M059J (cell line): Measurements from ENCODE around the gene SAMD4A. TPM values are rescaled to one million over a fixed set of nuclear protein-coding genes. Genes with fewer than 3 reads are reported as not detected.
"Not testable (repeated sequence)": the region's sequence is repeated elsewhere in the genome, so short reads cannot be mapped to it uniquely, and the experiment has no call there.

Source experiments
- DNase-seq: peaks from one replicate; pipeline ENCODE4 v3.0.0-alpha.2; 2012; ENCODE audit warnings: low read depth
- total RNA-seq: library from RNA; depleted of rRNA; stranded (reverse); fragments of >200 nt; shearing (Covaris generic); gene quantifications from 2 replicates; pipeline ENCODE4 v1.2.3, GENCODE V29; 2014

Gene SAMD4A
- total RNA-seq, 1 experiment from 2014 or later: 7.7 TPM

GRCh38 chr14:54801482-54801881, 234.6 kb downstream of the SAMD4A start:
- DNase-seq: not testable (repeated sequence)

DNA sequence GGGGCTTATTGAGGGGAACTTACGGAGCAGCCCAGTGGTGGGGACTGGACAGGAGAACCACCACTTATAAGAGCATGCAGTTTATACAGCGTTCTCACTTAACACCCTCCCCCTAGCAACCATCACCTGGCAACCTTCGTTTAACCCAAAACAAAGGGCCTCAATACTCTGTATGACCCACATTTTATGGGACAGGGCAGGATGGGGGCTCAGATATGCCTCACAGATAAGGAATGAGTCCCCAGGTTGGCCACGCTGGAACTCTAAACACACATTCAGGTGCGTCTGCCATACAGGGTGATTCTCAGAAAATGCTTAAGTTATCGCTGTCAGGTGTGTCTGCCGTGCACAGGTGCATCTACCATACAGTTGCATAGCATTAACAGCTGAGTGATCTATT, 236.5 kb downstream of the SAMD4A start:
- peak; percentile 46 for DNase-seq

- DNase-seq: no peak
Observed at GRCh38 chr14:54803926-54804537, 237.1 kb downstream of the SAMD4A start.

DNA sequence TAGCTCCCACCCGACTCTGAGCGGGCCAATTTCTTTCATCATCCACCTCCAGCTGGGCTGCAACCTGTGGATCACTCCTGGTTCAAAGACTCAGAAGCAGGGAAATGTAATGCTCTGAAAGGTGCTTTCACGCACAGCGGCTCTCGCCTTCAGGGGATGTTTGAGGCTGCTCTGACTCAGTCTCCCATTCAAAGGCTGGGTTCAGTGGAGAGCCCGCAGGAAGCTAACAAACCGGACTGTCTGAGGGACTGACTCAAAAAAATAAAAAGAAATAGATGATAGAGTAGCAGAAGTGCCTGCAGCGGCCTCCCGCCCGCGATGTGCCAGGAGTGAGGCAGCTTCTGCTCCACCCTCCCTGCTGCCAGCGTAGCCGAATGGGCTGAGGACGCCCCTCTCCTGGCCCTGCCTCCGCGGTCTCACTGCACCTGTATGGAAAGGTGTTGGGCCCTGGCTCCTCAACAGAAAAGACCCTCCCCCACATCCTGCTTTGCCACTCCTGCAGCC, 237.7 kb downstream of the SAMD4A start:
- no peak for DNase-seq

DNA sequence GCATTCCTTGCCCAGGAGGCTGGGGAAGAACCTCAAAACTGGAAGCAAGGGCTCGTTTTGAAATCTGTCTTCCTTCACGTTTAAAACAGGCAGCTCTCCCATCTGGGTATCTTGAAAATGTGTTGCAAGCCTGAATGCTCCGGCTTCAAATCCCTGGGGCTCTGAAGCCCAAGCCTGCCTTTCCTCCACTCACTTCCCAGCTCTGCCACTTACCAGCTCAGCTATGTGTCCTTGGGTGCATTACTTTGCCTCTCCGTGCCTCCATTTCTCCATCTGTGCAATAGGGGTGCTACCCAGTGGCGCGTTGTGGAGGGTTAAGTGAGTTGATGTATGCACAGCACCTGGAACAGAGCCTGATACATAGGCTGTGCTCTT, 238.1 kb downstream of the SAMD4A start:
- DNase-seq: no peak

GRCh38 chr14:54805445-54806322, 238.8 kb downstream of the SAMD4A start:
- DNase-seq: peak; percentile 79

GRCh38 chr14:54806616-54807015, 239.7 kb downstream of the SAMD4A start:
- DNase-seq: no peak

- no peak for DNase-seq
Observed at GRCh38 chr14:54807428-54807827, 240.5 kb downstream of the SAMD4A start.

DNA sequence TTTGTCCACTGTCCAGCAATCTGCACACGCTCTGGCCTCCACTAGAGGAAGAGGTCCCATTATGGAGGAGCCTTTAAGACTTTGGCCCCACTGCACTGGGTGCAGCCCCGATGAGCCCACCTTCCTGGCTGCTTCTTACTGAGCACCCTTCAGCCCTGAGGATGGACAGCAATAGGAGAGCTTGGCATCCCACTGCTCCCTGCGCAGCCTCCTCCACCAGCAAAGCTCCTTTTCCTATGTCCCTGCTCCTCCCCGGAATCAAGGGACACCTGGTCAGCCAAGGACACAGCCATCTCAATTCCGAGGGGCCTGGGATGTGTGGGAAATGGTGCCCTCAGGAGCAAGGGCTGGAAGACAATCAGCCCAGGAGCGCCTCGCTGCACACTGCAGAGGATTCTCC, 241.0 kb downstream of the SAMD4A start:
- no peak for DNase-seq

- DNase-seq: no peak
Observed at GRCh38 chr14:54808326-54809161, 241.6 kb downstream of the SAMD4A start.

DNA sequence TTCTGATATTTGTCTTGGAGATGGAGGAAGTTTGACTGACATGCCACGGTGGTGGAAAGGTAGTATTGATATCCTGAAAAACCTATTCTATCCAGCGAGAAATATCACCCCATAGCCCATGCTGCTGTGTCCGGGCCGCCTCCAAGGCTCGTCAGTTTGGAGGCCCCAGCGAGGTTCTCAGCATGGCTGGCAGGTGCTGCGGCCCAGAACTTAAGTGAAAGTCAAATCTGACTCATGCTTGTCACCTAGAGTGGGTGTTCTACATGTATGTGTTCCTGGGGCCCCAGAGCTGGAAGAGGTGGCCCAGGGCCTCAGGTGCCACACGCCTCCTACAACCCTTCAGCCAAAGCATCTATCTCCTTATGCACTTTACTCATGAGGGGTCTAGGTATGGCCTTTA, 242.8 kb downstream of the SAMD4A start:
- no peak for DNase-seq

GRCh38 chr14:54812617-54813016, 245.7 kb downstream of the SAMD4A start:
- no peak for DNase-seq

- DNase-seq: no peak
Observed at GRCh38 chr14:54813081-54813480, 246.2 kb downstream of the SAMD4A start.

- DNase-seq: peak; percentile 24
Observed at GRCh38 chr14:54814076-54814475, 247.1 kb downstream of the SAMD4A start.

- peak; percentile 82 for DNase-seq
Observed at GRCh38 chr14:54815016-54815415, 248.1 kb downstream of the SAMD4A start.

DNA sequence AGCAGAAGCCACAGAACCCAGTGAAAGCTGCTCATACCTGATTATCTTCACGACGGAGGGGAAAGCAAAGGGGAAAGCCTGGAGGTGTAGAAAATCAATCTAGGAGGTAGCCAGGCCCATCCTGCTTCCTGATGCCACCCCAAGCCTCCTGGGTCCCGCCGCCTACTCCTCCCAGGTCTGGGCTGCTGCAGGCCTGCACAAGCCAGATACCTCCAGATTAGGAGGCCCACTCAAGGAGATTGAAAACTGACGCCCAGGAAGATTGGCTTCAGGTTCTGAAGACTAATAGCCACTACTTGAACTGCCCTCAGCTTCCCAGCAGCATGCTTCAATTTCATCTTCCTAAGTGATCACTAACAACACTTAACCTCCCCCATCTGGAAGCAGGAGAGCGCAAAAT, 248.6 kb downstream of the SAMD4A start:
- no peak for DNase-seq

- no peak for DNase-seq
Observed at GRCh38 chr14:54816450-54816849, 249.5 kb downstream of the SAMD4A start.

GRCh38 chr14:54817506-54817905, 250.6 kb downstream of the SAMD4A start:
- no peak for DNase-seq

- peak; percentile 94 for DNase-seq
Observed at GRCh38 chr14:54818201-54819133, 251.5 kb downstream of the SAMD4A start.

- no peak for DNase-seq
Observed at GRCh38 chr14:54822685-54823084, 255.8 kb downstream of the SAMD4A start.
